ENCODE results near the gene RAB31.
"Not testable (repeated sequence)": the region's sequence is repeated elsewhere in the genome, so short reads cannot be mapped to it uniquely, and the experiment has no call there.

Gene RAB31

DNA sequence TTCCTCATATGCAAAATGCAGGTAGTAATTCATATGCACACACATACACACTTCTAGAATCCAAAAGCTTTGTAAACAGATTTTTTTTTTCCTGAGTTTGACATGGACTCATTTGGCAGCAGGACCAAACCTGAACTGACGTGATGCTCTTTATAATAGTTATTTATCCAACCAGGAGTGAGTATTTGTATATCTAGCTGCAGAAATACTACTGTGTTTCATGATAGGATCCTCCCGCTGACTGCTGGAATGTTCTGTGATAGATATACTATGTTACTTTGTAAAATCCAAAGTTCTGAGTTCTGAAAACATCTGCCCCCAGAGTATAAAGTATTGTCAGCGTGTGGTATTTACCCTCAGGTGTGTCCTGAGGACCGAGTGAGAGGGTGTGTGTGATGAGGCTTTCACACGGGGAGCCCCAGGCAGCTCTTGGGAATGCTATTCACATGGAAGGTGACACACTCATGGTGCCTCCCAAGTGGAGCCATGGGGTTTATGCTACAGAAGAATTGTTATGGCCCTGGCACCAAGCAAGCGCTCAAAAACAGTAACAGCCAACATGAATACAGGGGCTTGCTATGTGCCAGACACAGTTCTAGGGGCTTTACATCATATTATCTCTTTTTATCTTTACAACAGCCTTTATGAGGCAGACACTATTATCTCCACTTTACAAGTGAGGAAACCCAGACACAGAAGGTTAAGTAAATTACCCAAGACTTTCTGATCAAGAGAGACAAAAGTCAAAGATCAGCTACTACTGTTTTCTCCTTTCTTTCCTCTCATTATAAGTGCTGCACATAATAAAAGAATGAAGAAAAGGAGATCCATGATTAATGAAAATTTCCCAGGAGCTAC, 161.0 kb downstream of the RAB31 start:
- DNase-seq: no peak

DNA sequence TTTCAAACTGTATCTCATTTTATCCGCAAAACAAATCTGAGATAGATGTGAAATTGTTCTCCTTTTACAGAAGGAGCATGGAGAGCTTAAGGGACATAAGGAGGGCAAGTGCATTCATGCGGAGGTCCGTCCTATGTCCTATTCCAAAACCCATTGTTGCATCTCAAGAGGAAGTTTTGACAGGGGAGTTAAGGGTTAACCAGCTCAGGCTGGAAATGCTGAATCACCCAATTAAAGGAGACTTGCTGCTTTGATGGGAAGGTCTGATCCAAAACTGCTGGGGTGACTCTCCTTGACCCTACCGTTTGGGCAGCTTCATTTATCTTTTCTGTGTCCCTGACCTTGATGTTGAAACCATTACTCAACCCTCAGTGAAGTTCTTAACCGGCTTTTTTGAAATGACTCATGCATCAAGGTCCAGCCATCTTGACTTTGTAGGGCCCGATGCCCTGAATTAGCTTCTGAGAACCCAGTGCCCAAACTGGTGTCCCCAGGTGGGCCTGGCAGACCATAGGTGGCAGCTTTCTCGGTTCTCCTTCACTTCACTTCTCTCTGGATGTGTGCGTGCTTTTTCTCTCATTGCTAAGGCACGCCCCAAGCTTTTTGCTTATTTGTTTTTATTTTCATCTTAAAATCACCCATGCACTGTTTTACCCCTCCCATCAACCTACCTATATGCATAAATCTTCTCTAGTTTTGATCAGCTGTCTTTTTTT, 161.8 kb downstream of the RAB31 start:
- DNase-seq: no peak

DNA sequence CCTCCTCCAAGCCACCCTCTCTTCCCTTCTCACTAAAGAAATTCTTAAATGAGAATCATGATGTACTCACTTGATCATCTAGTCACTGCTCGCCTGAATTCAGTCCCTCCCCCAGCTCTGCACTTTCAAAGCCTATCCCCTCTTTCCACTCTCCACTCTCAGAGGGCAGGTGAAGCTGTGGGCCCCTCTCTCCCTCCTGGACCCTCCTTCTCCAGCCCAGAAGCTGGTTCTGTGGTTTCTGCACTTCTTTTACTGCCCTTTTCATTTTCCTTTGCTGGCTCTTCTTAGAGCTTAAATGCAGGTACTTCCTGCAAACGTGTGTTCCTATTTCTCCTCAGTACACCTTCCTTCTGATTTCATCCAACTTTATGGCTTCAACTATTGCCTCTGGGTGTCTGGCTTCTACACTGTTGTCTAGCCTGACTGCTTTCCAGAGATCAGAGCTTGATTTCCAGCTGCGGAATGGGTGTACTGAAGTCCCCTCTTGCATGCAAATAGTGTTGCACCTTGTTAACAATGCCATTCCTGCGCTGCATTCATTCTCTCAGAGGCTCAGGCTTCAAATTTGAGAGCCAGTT, 162.4 kb downstream of the RAB31 start:
- DNase-seq: no peak

- DNase-seq: no peak
Measured at GRCh38 chr18:9871244-9871746, 163.2 kb downstream of the RAB31 start.

DNA sequence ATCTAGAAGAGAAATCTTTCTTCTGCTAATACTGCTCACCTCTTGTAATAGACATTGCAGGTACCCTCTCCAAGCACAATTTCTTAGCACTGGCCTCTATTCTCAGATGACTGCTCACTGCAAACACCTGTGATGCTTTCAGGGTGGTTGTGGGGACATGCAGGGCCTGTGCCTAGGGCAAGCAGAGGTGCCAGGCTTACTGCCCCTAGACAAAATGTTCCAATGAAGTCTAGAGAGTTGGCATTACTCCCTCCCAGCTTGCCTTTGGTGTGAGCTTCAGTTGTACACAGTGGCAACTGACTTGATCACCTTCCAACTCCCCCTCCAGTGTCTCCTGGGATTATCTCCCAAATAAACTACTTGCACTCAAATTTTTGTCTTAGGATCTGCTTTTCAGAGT, 164.7 kb downstream of the RAB31 start:
- no peak for DNase-seq

GRCh38 chr18:9874728-9875127, 166.6 kb downstream of the RAB31 start:
- DNase-seq: no peak

DNA sequence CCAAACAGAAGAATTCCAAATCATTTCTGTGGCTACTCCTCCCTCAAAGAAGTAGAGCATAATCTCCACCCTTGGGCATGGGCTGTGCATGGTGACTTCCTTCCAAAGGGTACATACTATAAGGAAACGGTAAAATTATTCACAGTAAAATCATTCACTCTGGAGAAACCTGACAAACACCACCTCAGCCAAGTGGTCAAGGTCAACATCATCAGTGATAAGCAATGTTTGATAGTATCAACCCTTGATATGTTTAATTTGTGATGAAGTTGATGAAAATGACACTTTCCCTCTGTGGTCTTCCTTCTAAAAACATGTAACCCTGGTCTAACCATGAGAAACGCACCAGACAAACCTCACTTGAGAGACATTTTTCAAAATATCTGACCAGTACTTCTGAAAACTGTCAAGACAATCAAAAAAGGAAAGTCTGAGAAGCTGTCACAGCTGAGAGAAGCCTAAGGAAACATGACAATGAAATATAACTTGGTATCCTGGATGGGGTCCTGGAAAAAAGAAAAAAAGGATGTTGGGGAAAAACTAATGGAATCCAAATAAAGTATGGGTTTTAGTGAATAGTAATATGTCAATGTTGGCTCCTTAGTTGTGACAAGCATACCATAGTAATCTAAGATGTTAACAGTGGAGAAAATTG, 168.2 kb downstream of the RAB31 start:
- DNase-seq: no peak

DNA sequence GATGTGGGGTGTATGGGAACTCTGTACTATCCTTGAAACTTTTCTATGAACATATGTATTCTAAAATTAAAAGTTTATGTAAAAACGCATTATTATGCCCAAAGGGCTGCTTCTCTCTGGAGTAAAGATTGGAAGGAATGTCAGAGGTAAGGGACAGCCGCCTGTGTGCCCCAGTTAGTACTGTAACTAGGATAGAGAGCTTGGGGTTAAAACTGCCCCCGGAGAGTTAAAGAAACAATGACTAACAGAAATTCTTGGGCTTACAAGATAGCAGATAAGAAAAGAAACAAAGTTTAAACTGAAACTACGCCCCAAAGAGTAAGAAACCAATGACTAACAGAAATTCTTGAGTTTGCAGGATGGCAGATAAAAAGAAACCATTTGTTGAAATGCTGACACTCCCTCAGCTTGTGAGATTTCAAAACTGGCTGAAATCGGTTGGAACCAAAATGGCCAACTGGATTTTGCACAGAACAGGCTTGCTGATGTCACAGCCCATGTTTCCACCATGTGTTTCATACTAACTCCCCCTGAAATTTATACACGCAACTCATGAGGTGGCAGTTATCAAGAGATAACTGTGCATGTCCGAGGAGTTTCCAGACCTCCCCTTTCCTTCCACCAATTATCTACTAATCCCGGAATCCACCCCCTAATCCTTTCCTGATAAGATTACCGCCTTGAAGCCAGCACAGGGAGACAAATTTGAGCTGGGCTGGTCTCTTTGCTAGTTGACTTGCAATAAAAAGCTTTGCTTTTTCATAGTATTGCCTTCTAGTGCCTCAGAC, 169.0 kb downstream of the RAB31 start:
- no peak for DNase-seq

DNA sequence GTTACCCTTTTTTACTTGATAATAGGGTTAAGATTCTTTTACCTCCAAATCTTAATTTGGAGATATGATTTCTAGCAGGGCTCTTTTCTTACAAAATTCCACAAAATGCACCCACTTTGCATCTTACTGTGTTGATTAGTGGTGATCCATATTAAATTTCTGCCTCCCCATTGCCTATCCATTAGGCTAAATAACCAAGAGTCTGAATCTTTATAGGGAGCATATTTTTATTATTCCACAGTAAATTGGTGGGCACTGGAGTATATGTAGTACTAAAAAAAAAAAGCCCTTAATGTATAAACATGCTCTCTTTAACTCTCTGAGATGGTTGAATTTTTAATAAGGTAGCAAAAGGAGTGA, 169.5 kb downstream of the RAB31 start:
- no peak for DNase-seq

DNA sequence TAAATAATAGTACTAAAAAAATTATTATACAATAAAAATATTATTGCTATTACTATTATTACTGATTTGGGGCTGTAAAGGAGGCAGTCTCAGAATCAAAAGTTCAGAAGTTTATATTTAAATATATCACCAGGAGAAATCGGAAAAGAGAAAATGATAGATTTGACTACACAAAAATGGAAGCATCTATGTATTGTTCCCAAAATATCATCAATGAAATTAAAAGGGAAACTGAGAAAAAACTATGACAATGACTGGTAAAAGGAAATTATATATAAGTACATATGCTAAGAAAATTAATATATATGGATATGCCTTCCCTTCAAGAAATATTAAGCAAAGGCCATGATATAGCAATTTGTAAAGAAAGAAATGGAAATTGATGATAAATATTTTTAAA, 170.0 kb downstream of the RAB31 start:
- no peak for DNase-seq

DNA sequence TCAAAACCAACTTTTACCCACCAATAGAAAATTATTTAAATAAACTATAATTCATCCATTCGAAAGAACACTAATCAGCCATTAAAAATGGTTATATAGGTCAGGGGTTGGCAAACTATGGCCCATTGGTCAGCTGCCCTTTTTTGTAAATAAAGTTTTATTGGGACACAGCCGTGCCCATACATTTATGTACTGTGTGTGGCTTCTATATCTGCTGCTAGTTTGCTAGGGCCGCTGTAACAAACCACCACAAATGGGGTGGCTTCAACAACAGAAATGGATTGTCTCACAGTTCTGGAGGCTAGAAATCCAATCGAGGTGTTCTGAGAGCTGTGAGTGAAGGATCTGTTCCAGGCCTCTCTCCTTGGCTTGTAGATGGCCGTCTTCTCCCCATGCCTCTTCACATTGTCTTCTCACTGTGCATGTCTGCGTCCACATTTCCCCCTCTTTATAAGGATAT, 170.7 kb downstream of the RAB31 start:
- no peak for DNase-seq

DNA sequence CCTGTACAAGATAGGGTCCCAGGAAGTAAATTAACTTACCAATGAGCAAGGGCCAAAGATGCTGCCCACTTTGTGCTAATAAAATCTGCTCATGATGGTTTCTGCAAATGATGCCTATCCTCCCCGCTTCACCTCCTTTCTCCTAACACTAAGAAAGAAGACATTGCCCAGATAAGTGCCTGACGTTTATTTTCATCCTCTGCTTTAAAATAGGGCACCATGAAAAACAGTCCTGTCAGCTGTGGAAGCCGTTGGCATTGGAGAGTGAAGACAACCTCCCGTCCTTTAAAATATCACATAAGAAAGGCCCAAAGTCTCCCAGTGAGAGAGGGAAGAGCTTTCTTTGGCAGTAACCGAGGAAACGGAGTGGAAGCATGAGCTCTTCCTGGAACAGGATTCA, 176.0 kb downstream of the RAB31 start:
- no peak for DNase-seq

- no peak for DNase-seq
Measured at GRCh38 chr18:9884532-9885140, 176.5 kb downstream of the RAB31 start.

GRCh38 chr18:9885170-9886004, 177.3 kb downstream of the RAB31 start, which contains the start of gene TXNDC2:
TXNDC2 (plus strand) TSS chr18:9885973; CDS start chr18:9886681, 708 bp downstream.
- DNase-seq: no peak

GRCh38 chr18:9886005-9886348, 177.9 kb downstream of the RAB31 start:
- DNase-seq: no peak

DNA sequence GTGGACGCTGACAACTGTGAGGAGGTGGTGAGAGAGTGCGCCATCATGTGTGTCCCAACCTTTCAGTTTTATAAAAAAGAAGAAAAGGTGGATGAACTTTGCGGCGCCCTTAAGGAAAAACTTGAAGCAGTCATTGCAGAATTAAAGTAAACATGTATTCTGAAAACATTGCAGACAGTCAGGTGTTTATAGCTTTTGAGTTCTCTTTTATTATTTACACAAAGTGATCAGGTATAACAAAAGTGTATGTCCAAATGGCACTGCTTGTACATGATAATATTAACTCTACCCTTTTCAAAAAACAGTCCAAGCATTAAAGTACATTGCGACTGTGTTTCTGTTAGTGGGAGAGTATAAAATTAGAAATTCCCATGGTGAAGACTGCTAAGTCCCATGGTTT, 179.9 kb downstream of the RAB31 start:
- DNase-seq: no peak

DNA sequence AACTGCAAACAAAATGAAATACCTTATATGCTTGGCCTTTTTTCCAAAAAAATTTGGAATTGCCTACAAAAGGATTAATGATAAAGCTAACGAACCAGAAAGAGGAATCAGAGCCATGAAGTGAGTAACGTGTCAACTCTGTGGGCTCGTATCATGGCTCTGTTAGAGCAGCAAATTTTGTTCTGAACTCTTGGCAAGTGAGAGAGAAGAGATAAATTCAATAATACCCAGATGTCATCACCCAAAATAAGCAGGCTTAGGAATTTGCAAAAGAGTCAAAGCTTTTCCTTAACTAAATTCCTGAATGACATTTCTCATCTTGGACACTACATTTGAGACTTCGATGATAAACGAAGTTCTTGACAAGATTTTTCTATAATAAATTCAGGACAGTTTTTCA, 182.1 kb downstream of the RAB31 start:
- DNase-seq: no peak

DNA sequence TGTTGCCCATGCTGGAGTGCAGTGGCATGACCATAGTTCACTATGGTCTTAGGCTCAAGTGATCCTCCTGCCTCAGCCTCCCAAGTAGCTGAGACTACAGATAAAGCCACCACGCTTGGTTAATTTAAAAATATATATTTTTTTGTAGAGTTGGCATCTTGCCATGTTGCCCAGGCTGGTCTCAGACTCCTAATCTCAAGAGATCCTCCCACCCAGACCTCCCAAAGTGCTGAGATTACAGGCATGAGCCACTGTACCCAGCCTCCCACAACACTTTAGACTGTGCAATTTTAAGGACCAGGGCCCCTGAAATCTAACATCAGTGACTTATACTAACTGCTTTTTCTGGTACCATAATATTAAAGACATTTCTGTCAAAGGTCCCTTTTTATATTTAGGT, 182.9 kb downstream of the RAB31 start:
- no peak for DNase-seq

DNA sequence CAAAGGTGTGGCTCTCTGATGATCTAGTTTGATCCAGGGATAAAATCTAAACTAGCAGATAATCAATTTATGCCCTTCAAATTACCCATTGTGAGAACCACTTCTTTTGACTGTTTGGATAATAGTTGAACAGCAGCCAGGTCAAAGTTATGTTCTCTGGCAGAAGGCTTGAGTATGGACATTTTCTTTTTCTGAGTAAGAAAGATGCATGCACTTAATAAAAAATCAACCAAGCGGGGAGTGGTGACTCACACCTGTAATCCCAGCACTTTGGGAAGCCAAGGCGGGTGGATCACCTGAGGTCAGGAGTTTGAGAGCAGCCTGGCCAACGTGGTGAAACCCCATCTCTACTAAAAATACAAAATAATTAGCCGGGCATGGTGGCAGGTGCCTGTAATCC, 183.4 kb downstream of the RAB31 start:
- not testable (repeated sequence) for DNase-seq

DNA sequence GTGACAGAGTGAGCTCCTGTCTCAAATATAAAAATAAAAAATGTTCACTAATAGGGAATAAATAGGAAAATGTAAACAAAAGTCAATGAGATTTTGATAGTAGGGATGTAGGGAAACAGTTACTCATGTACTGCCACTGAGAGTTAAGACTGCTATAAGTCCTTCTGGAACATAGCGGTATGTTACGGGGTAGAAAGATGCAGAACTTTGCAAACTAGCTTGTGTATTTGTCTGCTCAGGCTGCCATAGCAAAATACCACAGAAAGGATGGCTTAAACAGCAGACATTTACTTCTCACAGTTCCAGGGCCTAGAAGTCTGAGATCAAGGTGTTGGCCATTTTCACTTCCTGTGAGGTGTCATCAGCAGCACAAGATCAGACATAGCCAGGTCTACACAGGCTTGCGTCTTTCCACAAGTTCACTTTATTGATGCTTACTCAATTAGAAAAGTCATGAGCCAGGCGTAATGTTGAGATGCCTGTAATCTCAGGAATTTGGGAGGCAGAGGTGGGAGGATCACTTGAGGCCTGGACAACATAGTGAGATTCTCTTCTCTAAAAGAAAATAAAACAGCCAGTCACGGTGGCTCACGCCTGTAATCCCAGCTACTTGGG, 186.5 kb downstream of the RAB31 start:
- no peak for DNase-seq

DNA sequence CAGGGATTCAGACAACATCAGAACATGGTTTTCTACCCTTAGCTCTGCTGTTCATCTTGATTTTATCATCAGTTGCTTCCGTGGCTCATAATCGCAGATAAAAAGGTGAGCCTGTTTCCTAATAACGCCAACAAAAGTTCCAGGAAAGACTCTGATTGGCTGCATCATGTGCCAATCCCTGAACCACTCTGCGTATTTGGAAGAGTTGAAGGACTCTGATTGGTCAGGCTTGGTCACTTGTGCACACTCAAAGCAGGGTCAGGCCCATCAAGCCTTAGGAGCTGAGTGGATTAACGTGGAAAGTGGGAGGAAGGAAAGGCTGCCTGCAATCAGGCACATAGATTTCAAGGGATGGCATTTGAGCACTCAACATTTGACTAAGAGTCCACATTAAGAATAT, 189.0 kb downstream of the RAB31 start:
- no peak for DNase-seq

All from NCI-H510A (cell line).